Activated CD4-positive, alpha-beta T cell treated with anti-CD3 and anti-CD28 coated beads for 36 hours (primary cell): ENCODE measurements around the gene ELAC2. TPM values are rescaled to one million over a fixed set of nuclear protein-coding genes. Genes with fewer than 3 reads are reported as not detected.

Experiments used
- ATAC-seq: fragments of 200-7000 bp; cut with Tn5 transposase; one replicate; pipeline ENCODE4 v1.10.0; 2021; ENCODE audit warnings: mild to moderate bottlenecking, moderate library complexity
- CTCF ChIA-PET: fragments of 350-600 bp; sonication (Branson Sonifier 250); formaldehyde crosslinking; loops from one replicate; lab custom pipeline; 2021; ENCODE audit warnings: antibody characterized with exemption; lab: Charles Lee
- POLR2A ChIA-PET: fragments of 350-600 bp; sonication (Branson Sonifier 250); formaldehyde crosslinking; loops from one replicate; lab custom pipeline; 2021; ENCODE audit warnings: antibody characterized with exemption, inconsistent platforms; lab: Charles Lee
- DNase-seq: peaks from one replicate; pipeline ENCODE4 v3.0.0-alpha.2; 2020
- H3K27ac Mint-ChIP-seq: one replicate; pipeline ENCODE4 v1.8.0; 2021; ENCODE audit warnings: mixed read lengths
- H3K27me3 Mint-ChIP-seq: one replicate; pipeline ENCODE4 v1.8.0; 2021; ENCODE audit warnings: mixed read lengths
- H3K36me3 Mint-ChIP-seq: one replicate; pipeline ENCODE4 v1.8.0; 2021; ENCODE audit warnings: low read depth, mixed read lengths
- H3K4me1 Mint-ChIP-seq: one replicate; pipeline ENCODE4 v1.8.0; 2021; ENCODE audit warnings: mixed read lengths
- H3K4me3 Mint-ChIP-seq: one replicate; pipeline ENCODE4 v1.8.0; 2021; ENCODE audit warnings: mild to moderate bottlenecking, moderate library complexity, mixed read lengths
- H3K9me3 Mint-ChIP-seq: one replicate; pipeline ENCODE4 v1.8.0; 2021; ENCODE audit warnings: low read depth, mixed read lengths
- intact Hi-C, 2 experiments: fragments of 100-400 bp; cut with DNase I in 1 of 2; cut with micrococcal nuclease in 1 of 2; formaldehyde crosslinking; loops; one replicate each; pipeline versions ENCODE4 v1.14.2 to v1.15.1; 2022 to 2024; cut with DNase I, micrococcal nuclease
- total RNA-seq, 2 experiments: library from RNA; stranded (reverse); gene quantifications; one replicate each; pipeline ENCODE4 v1.2.3, GENCODE V29; 2021

ELAC2 gene
- total RNA-seq, 2 experiments from 2014 or later, result 67.4 to 96.6 TPM

DNA sequence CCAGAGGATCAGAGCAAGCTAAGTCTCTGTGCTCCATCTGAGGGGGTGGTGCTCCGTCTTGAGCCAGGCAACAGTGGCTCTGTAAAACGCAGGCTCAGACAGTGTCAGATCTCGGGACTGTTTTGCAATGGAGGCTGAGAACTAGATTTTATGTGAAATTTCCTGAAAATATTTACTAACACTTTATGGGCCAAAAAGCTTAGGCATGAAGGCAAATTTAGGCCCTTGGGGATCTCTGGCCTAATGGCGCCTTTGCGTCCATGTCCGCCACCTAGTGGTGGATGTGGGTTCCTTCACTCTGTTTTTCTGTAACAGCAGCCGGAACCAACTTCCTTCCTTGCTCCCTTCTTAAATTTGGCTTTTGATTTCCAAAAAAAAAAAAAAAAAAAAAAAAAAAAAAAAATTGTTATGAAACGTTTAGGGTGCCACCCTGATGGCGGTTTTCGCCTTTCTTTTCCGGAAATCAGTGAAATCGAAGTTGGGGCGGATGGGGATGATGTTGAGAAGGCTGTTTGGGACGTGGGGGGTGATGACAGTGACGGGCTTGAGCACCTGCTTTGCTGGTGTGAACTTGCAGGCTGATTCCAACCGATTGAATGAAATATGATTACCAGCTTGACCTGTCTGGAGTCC is 14.0 kb upstream of the ELAC2 start:
- H3K4me3 Mint-ChIP-seq, result no peak overlapping the region
- CTCF ChIA-PET, result interaction anchor here (0.6 to 6.4 kb wide), 10 partner anchors 9 to 1036 kb away, joined by 3 to 87 read pairs (median 11); partner anchors contain the start of gene ELAC2
- peak; percentile 66 for DNase-seq
- peaks cover 7% of the 10 kb centered on the region for H3K4me1 Mint-ChIP-seq
- H3K27me3 Mint-ChIP-seq, result peaks cover 5% of the 10 kb centered on the region
- no peaks in the 10 kb centered on the region for H3K36me3 Mint-ChIP-seq
- peak; percentile 80 for ATAC-seq
- peaks cover 13% of the 10 kb centered on the region for H3K9me3 Mint-ChIP-seq
- POLR2A ChIA-PET, result no interaction called here
- H3K27ac Mint-ChIP-seq, result no peak overlapping the region
- intact Hi-C loops, result loop anchor here in 1 of 2 experiments (10.0 kb wide), 1 partner anchor 1893 kb away; no protein-coding TSS in a partner anchor

- ChIA-PET POLR2A (no interaction called here), CTCF (interaction anchor here (0.6 to 6.4 kb wide), 19 partner anchors 8 to 1895 kb away, joined by 3 to 87 read pairs (median 4); partner anchors contain the start of gene ELAC2)
- Mint-ChIP-seq H3K27ac (no peak overlapping the region), H3K27me3 (peaks cover 9% of the 10 kb centered on the region), H3K4me3 (no peak overlapping the region), H3K36me3 (no peaks in the 10 kb centered on the region), H3K4me1 (peaks cover 7% of the 10 kb centered on the region), H3K9me3 (peaks cover 7% of the 10 kb centered on the region)
- ATAC-seq (peak; percentile 73), DNase-seq (peak; percentile 62)
- intact Hi-C loops, result loop anchor here in 1 of 2 experiments (10.0 kb wide), 1 partner anchor 1894 kb away; no protein-coding TSS in a partner anchor
Measured at GRCh38 chr17:13030459-13031300, 12.9 kb upstream of the ELAC2 start.

DNA sequence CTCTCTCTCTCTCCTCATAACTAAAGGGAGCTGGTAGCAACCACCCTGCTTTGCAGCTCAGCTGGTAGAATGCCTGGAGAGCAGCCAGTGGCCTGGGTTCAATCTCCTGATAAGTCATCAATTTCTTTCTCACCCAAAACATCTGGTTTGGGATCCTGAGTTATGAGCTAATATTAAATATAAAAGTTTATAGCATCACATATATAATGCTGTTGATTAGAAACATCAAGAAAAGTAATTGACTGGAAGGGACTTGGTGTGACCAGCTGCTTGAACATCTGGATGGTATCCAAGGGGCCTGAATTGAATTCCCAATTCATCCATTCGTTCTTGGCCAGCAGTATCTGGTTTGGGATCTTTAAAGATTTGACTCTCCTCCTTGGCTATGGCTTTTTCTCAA is 12.2 kb upstream of the ELAC2 start:
- intact Hi-C loops, result loop anchor here in 1 of 2 experiments (10.0 kb wide), 1 partner anchor 1895 kb away; no protein-coding TSS in a partner anchor
- no peaks in the 10 kb centered on the region for H3K36me3 Mint-ChIP-seq

GRCh38 chr17:13029340-13029739 is 11.5 kb upstream of the ELAC2 start:
- Mint-ChIP-seq H3K36me3 (no peaks in the 10 kb centered on the region), H3K4me1 (peaks cover 10% of the 10 kb centered on the region), H3K27ac (no peak overlapping the region), H3K27me3 (peaks cover 14% of the 10 kb centered on the region), H3K9me3 (peaks cover under 1% of the 10 kb centered on the region), H3K4me3 (no peak overlapping the region)
- POLR2A ChIA-PET, result no interaction called here
- CTCF ChIA-PET, result interaction anchor here (0.8 to 6.4 kb wide), 14 partner anchors 9 to 873 kb away, joined by 3 to 87 read pairs (median 4); partner anchors contain the start of gene ELAC2
- ATAC-seq (no peak), DNase-seq (no peak)
- intact Hi-C loops, result no loop called here

More for the DNA sequence above, 12.2 kb upstream of the ELAC2 start:
- Mint-ChIP-seq H3K9me3 (peaks cover 2% of the 10 kb centered on the region), H3K27me3 (peaks cover 10% of the 10 kb centered on the region), H3K4me3 (no peak overlapping the region), H3K27ac (no peak overlapping the region), H3K4me1 (peaks cover 7% of the 10 kb centered on the region)
- ATAC-seq (no peak), DNase-seq (no peak)
- CTCF ChIA-PET, result interaction anchor here (0.7 to 6.4 kb wide), 15 partner anchors 8 to 1896 kb away, joined by 3 to 87 read pairs (median 4); partner anchors contain the start of gene ELAC2
- POLR2A ChIA-PET, result no interaction called here

GRCh38 chr17:13027246-13027645 is 9.4 kb upstream of the ELAC2 start:
- Mint-ChIP-seq H3K4me3 (no peak overlapping the region), H3K27ac (no peak overlapping the region), H3K36me3 (no peaks in the 10 kb centered on the region), H3K27me3 (peaks cover 14% of the 10 kb centered on the region), H3K9me3 (no peaks in the 10 kb centered on the region), H3K4me1 (peaks cover 11% of the 10 kb centered on the region)
- CTCF ChIA-PET, result interaction anchor here (6.4 kb wide), 1 partner anchor 8 kb away, joined by 87 read pairs; the partner anchor contains the start of gene ELAC2
- POLR2A ChIA-PET, result no interaction called here
- ATAC-seq (no peak), DNase-seq (no peak)
- intact Hi-C loops, result no loop called here

DNA sequence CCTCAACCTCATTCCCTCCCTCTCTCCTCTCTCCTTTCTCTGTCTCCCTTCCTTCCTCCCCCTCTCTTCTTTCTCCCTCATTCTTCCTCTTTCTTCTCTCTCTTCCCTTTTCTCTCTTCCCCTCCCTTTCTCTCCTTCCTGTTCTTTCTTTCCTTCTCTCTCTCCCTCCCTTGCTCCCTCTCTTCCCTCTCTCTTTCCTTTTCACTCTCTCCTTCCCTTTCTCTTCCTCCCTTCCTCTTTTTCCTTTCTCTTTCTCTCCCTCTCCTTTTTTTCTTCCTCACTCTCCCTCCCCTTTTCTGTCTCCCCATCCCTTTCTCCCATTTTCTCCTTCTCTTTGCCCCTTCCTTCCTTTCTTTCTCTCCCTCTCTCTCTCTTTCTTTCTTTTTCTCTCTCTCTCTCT is 7.9 kb upstream of the ELAC2 start:
- H3K36me3 Mint-ChIP-seq, result no peaks in the 10 kb centered on the region
- H3K27ac Mint-ChIP-seq, result no peak overlapping the region
- peaks cover 8% of the 10 kb centered on the region for H3K4me1 Mint-ChIP-seq
- no peak overlapping the region for H3K4me3 Mint-ChIP-seq
- peaks cover 14% of the 10 kb centered on the region for H3K27me3 Mint-ChIP-seq
- ChIA-PET CTCF (interaction anchor here (0.7 kb wide), 1 partner anchor 1690 kb away, joined by 3 read pairs; no protein-coding TSS in a partner anchor), POLR2A (no interaction called here)
- H3K9me3 Mint-ChIP-seq, result no peaks in the 10 kb centered on the region
- DNase-seq (no peak), ATAC-seq (no peak)
- intact Hi-C loops, result no loop called here

- CTCF ChIA-PET, result interaction anchor here (0.7 to 1.6 kb wide), 2 partner anchors 16 to 1691 kb away, joined by 3 to 4 read pairs; no protein-coding TSS in a partner anchor
- no peak for ATAC-seq
- Mint-ChIP-seq H3K27me3 (peaks cover 14% of the 10 kb centered on the region), H3K27ac (no peak overlapping the region), H3K4me1 (peaks cover 5% of the 10 kb centered on the region), H3K9me3 (no peaks in the 10 kb centered on the region), H3K36me3 (no peaks in the 10 kb centered on the region), H3K4me3 (no peak overlapping the region)
- POLR2A ChIA-PET, result no interaction called here
- intact Hi-C loops, result no loop called here
- no peak for DNase-seq
Measured at GRCh38 chr17:13025258-13025627, 7.4 kb upstream of the ELAC2 start.

DNA sequence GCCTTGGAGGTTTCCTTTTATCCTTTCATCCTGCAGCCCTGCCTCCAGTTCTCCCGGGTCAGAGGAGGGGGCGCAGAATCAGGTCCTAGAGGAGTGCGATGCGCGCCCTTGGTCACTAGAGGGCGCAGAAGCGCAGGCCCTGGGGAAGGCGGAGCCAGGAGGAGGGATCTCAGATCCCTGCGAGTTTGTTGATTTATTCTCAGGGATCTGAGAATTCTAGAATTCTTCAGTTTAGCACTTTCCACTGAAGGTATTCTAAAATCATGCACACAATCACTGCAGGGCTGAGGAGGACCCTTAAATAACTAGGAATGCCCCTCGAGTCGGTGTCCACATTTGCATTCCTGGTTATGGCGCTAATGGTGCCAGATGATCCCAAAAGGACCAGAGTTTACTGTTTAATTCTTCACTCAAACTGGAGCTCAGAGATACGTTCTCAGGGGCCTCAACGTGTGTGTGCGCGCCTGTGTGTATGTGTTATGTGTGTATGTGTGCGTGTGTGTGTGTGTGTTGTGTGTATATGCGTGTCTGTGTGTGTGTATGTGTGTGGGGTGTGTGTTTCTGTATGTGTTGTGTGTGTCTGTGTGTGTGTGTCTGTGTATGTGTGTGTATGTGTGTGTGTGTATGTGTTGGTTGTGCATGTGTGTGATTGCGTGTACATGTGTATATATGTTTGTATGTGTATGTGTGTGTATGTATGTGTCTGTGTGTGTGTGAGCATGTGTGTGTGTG is 6.9 kb upstream of the ELAC2 start:
- intact Hi-C loops, result no loop called here
- DNase-seq (peak; percentile 77), ATAC-seq (peak; percentile 97)
- POLR2A ChIA-PET, result no interaction called here
- Mint-ChIP-seq H3K9me3 (no peaks in the 10 kb centered on the region), H3K27ac (no peak overlapping the region), H3K36me3 (no peaks in the 10 kb centered on the region), H3K27me3 (peaks cover 14% of the 10 kb centered on the region), H3K4me3 (no peak overlapping the region), H3K4me1 (peaks cover 5% of the 10 kb centered on the region)
- CTCF ChIA-PET, result interaction anchor here (0.7 to 1.6 kb wide), 4 partner anchors 13 to 1691 kb away, joined by 3 to 4 read pairs (median 3); no protein-coding TSS in a partner anchor

DNA sequence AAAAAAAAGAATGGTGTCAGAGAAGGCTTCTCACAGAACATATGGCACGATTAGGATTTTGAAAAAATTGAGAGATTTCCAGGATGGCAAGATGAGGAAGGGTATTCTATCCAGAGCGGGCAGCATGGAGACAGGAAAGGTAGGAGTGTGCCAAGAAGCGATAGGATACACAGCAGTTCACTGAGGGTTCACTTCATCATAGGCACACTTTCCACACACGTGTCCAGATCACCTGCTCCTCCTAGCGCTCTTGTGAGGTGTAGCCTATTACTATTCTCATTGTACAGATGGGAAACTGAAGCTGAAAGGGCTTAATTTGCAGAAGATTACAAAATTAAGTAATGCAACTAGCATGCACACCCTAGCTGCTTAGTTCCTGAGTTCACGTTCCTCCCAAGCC is 6.2 kb upstream of the ELAC2 start:
- H3K4me1 Mint-ChIP-seq, result peaks cover 5% of the 10 kb centered on the region
- no peak overlapping the region for H3K4me3 Mint-ChIP-seq
- DNase-seq (no peak), ATAC-seq (peak; percentile 48)
- H3K9me3 Mint-ChIP-seq, result no peaks in the 10 kb centered on the region
- peaks cover 14% of the 10 kb centered on the region for H3K27me3 Mint-ChIP-seq
- POLR2A ChIA-PET, result no interaction called here
- no peaks in the 10 kb centered on the region for H3K36me3 Mint-ChIP-seq
- CTCF ChIA-PET, result interaction anchor here (0.7 to 2.3 kb wide), 5 partner anchors 8 to 91 kb away, joined by 3 to 11 read pairs (median 3); no protein-coding TSS in a partner anchor
- intact Hi-C loops, result no loop called here
- no peak overlapping the region for H3K27ac Mint-ChIP-seq

DNA sequence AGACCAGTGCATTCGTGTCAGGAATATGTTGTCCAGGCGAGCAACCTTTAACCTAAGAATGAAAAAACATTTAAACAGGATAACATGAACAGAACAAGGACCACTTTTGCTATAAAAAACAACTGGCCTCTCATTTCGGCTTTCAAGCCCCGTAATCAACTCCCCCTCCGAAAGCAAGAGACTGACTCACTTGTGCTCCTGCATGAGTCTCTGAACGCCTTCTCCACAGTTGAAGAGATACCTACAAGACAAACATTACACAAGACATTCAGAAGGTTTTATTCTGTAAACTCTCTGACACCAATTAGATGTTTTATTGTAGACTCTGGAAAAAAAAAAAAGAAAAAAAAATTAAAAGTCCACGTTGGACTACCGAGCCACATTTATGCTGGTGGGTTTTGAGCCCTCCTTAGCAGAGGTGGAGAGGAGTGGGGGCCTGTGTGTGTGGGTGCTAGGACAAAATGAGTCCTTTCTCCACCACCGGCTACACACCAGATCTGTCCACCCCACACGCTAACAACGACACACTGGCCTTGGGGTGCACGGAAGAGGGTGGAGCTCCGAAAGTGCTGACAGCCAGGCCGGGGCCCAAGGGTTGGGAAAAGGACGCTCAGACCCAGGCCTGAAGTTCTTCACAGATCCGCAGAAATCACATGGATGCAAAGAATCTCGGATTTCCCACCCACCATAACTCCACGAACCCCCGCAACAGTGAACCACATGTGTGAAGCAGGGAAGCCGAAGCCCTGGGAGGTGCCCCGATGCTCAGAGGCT is 759 bp downstream of the ELAC2 start:
- H3K4me1 Mint-ChIP-seq, result peaks cover 31% of the 10 kb centered on the region
- DNase-seq, result no peak
- POLR2A ChIA-PET, result interaction anchor here (0.6 to 1.2 kb wide), 2 partner anchors 8 to 37 kb away, joined by 3 read pairs; no protein-coding TSS in a partner anchor
- intact Hi-C loops, result loop anchor here (5.0 to 10.0 kb wide), 4 partner anchors 992 to 1285 kb away; partner anchors contain the start of genes HS3ST3B1 (in 1 of the 2), MAP2K4 (in 1 of the 2) and ZNF18 (in 1 of the 2)
- H3K27ac Mint-ChIP-seq, result peak overlapping the region; percentile 98
- ATAC-seq, result peak; percentile 5
- peak overlapping the region; percentile 95 for H3K4me3 Mint-ChIP-seq
- H3K9me3 Mint-ChIP-seq, result no peaks in the 10 kb centered on the region
- CTCF ChIA-PET, result interaction anchor here (0.8 to 4.1 kb wide), 6 partner anchors 10 to 1320 kb away, joined by 3 to 87 read pairs (median 5); no protein-coding TSS in a partner anchor
- no peaks in the 10 kb centered on the region for H3K27me3 Mint-ChIP-seq
- H3K36me3 Mint-ChIP-seq, result peaks cover 35% of the 10 kb centered on the region
